ENCODE measurements around the gene PLAAT4.

PLAAT4 gene

GRCh38 chr11:63494975-63495374, 41.6 kb upstream of the PLAAT4 start:
- H2BK5ac ChIP-seq (ENCODE audit: low read depth, low read length, poor library complexity): no peak overlapping the region
- H4K12ac ChIP-seq (ENCODE audit: low read depth, low read length): no peak overlapping the region
- H3K4me1 ChIP-seq (ENCODE audit: control insufficient read depth in 1 of 2, insufficient read depth in 2 of 2, low read length in 2 of 2): peaks cover 3 to 6% of the 10 kb centered on the region in 2 experiments
- no peak overlapping the region for H2BK12ac ChIP-seq (ENCODE audit: low read length)
- H3K27me3 ChIP-seq (ENCODE audit: insufficient read depth, low read length): no peaks in the 10 kb centered on the region
- H3K79me2 ChIP-seq (ENCODE audit: control insufficient read depth, insufficient read depth, low read length, poor library complexity): peaks cover 3% of the 10 kb centered on the region
- H3K4me3 ChIP-seq (ENCODE audit: low read depth, low read length): no peak overlapping the region
- no peak overlapping the region for H3K23ac ChIP-seq (ENCODE audit: low read length)
- no peak overlapping the region for H2AK5ac ChIP-seq (ENCODE audit: low read length)
- H4K91ac ChIP-seq (ENCODE audit: low read depth, low read length): no peak overlapping the region
- no peak overlapping the region for H3K14ac ChIP-seq (ENCODE audit: low read length)
- no peak overlapping the region for H2AFZ ChIP-seq (ENCODE audit: insufficient read depth, low read length, poor library complexity)
- no peaks in the 10 kb centered on the region for H3K9me3 ChIP-seq (ENCODE audit: insufficient read depth, low read depth, low read length)
- no peak overlapping the region for H3K27ac ChIP-seq (ENCODE audit: low read depth, low read length)
- no peak overlapping the region for H3K4ac ChIP-seq (ENCODE audit: low read depth, low read length)
- H3K18ac ChIP-seq (ENCODE audit: low read length): no peak overlapping the region
- H3K9ac ChIP-seq (ENCODE audit: low read length): no peak overlapping the region
- no peak for DNase-seq
- WGBS (ENCODE audit: extremely low coverage, insufficient coverage, insufficient read length): no CpG with 5 or more reads among the region's 6 CpGs
- no peak overlapping the region for H4K8ac ChIP-seq (ENCODE audit: low read depth, low read length)
- no peak overlapping the region for H2BK120ac ChIP-seq (ENCODE audit: insufficient read depth, low read length, poor library complexity)
- H3K36me3 ChIP-seq (ENCODE audit: control insufficient read depth in 1 of 2, insufficient read depth in 2 of 2, low read length in 2 of 2): no peaks in the 10 kb centered on the region
- H3K79me1 ChIP-seq (ENCODE audit: low read length): peaks cover 11% of the 10 kb centered on the region
- H3K4me2 ChIP-seq (ENCODE audit: low read length): no peak overlapping the region

- H3K27me3 ChIP-seq (ENCODE audit: insufficient read depth, low read length): no peaks in the 10 kb centered on the region
- H3K9me3 ChIP-seq (ENCODE audit: insufficient read depth, low read depth, low read length): peaks cover 4% of the 10 kb centered on the region
- no peak overlapping the region for H3K9ac ChIP-seq (ENCODE audit: low read length)
- H3K36me3 ChIP-seq (ENCODE audit: control insufficient read depth in 1 of 2, insufficient read depth in 2 of 2, low read length in 2 of 2): no peaks in the 10 kb centered on the region
- no peaks in the 10 kb centered on the region for H3K4me1 ChIP-seq (ENCODE audit: control insufficient read depth in 1 of 2, insufficient read depth in 2 of 2, low read length in 2 of 2)
- H3K4ac ChIP-seq (ENCODE audit: low read depth, low read length): no peak overlapping the region
- H2AK5ac ChIP-seq (ENCODE audit: low read length): no peak overlapping the region
- H3K79me1 ChIP-seq (ENCODE audit: low read length): peaks cover under 1% of the 10 kb centered on the region
- no CpG with 5 or more reads among the region's 4 CpGs for WGBS (ENCODE audit: extremely low coverage, insufficient coverage, insufficient read length)
- H3K27ac ChIP-seq (ENCODE audit: low read depth, low read length): no peak overlapping the region
- no peak overlapping the region for H2BK120ac ChIP-seq (ENCODE audit: insufficient read depth, low read length, poor library complexity)
- no peaks in the 10 kb centered on the region for H3K79me2 ChIP-seq (ENCODE audit: control insufficient read depth, insufficient read depth, low read length, poor library complexity)
- H3K18ac ChIP-seq (ENCODE audit: low read length): no peak overlapping the region
- H3K23ac ChIP-seq (ENCODE audit: low read length): no peak overlapping the region
- H2BK5ac ChIP-seq (ENCODE audit: low read depth, low read length, poor library complexity): no peak overlapping the region
- no peak overlapping the region for H2BK12ac ChIP-seq (ENCODE audit: low read length)
- H3K4me3 ChIP-seq (ENCODE audit: low read depth, low read length): no peak overlapping the region
- H4K8ac ChIP-seq (ENCODE audit: low read depth, low read length): no peak overlapping the region
- no peak overlapping the region for H3K14ac ChIP-seq (ENCODE audit: low read length)
- no peak overlapping the region for H3K4me2 ChIP-seq (ENCODE audit: low read length)
- H2AFZ ChIP-seq (ENCODE audit: insufficient read depth, low read length, poor library complexity): no peak overlapping the region
- H4K12ac ChIP-seq (ENCODE audit: low read depth, low read length): no peak overlapping the region
- DNase-seq: no peak
- H4K91ac ChIP-seq (ENCODE audit: low read depth, low read length): no peak overlapping the region
Measured at GRCh38 chr11:63499874-63500273, 36.7 kb upstream of the PLAAT4 start.

GRCh38 chr11:63501236-63501635, 35.4 kb upstream of the PLAAT4 start:
- Histone ChIP-seq H3K4ac (ENCODE audit: low read depth, low read length) (no peak overlapping the region), H4K8ac (ENCODE audit: low read depth, low read length) (no peak overlapping the region), H3K23ac (ENCODE audit: low read length) (no peak overlapping the region), H3K27me3 (ENCODE audit: insufficient read depth, low read length) (no peaks in the 10 kb centered on the region), H3K79me1 (ENCODE audit: low read length) (peaks cover 2% of the 10 kb centered on the region), H2BK5ac (ENCODE audit: low read depth, low read length, poor library complexity) (no peak overlapping the region), H4K12ac (ENCODE audit: low read depth, low read length) (no peak overlapping the region), H3K4me3 (ENCODE audit: low read depth, low read length) (no peak overlapping the region), H3K18ac (ENCODE audit: low read length) (no peak overlapping the region), H3K9ac (ENCODE audit: low read length) (no peak overlapping the region), H3K36me3 (ENCODE audit: control insufficient read depth in 1 of 2, insufficient read depth in 2 of 2, low read length in 2 of 2) (no peaks in the 10 kb centered on the region), H3K4me2 (ENCODE audit: low read length) (no peak overlapping the region), H2BK12ac (ENCODE audit: low read length) (no peak overlapping the region), H3K4me1 (ENCODE audit: control insufficient read depth in 1 of 2, insufficient read depth in 2 of 2, low read length in 2 of 2) (peaks cover 5 to 7% of the 10 kb centered on the region in 2 experiments), H3K9me3 (ENCODE audit: insufficient read depth, low read depth, low read length) (peaks cover 4% of the 10 kb centered on the region), H4K91ac (ENCODE audit: low read depth, low read length) (no peak overlapping the region), H2AFZ (ENCODE audit: insufficient read depth, low read length, poor library complexity) (no peak overlapping the region), H3K79me2 (ENCODE audit: control insufficient read depth, insufficient read depth, low read length, poor library complexity) (peaks cover 1% of the 10 kb centered on the region), H3K14ac (ENCODE audit: low read length) (no peak overlapping the region), H2AK5ac (ENCODE audit: low read length) (no peak overlapping the region), H2BK120ac (ENCODE audit: insufficient read depth, low read length, poor library complexity) (no peak overlapping the region), H3K27ac (ENCODE audit: low read depth, low read length) (no peak overlapping the region)
- no CpG with 5 or more reads among the region's 1 CpG for WGBS (ENCODE audit: extremely low coverage, insufficient coverage, insufficient read length)
- no peak for DNase-seq

GRCh38 chr11:63502252-63502820, 34.3 kb upstream of the PLAAT4 start:
- Histone ChIP-seq H3K9me3 (ENCODE audit: insufficient read depth, low read depth, low read length) (peaks cover 4% of the 10 kb centered on the region), H3K4me3 (ENCODE audit: low read depth, low read length) (no peak overlapping the region), H2BK120ac (ENCODE audit: insufficient read depth, low read length, poor library complexity) (no peak overlapping the region), H2BK12ac (ENCODE audit: low read length) (no peak overlapping the region), H3K9ac (ENCODE audit: low read length) (no peak overlapping the region), H3K23ac (ENCODE audit: low read length) (no peak overlapping the region), H3K79me2 (ENCODE audit: control insufficient read depth, insufficient read depth, low read length, poor library complexity) (peaks cover 1% of the 10 kb centered on the region), H3K4me2 (ENCODE audit: low read length) (no peak overlapping the region), H2AFZ (ENCODE audit: insufficient read depth, low read length, poor library complexity) (no peak overlapping the region), H3K36me3 (ENCODE audit: control insufficient read depth in 1 of 2, insufficient read depth in 2 of 2, low read length in 2 of 2) (no peaks in the 10 kb centered on the region), H3K27ac (ENCODE audit: low read depth, low read length) (no peak overlapping the region), H2AK5ac (ENCODE audit: low read length) (no peak overlapping the region), H3K79me1 (ENCODE audit: low read length) (peaks cover 4% of the 10 kb centered on the region), H2BK5ac (ENCODE audit: low read depth, low read length, poor library complexity) (no peak overlapping the region), H4K8ac (ENCODE audit: low read depth, low read length) (no peak overlapping the region), H3K4ac (ENCODE audit: low read depth, low read length) (no peak overlapping the region), H3K4me1 (ENCODE audit: control insufficient read depth in 1 of 2, insufficient read depth in 2 of 2, low read length in 2 of 2) (peaks cover 9 to 16% of the 10 kb centered on the region in 2 experiments), H4K91ac (ENCODE audit: low read depth, low read length) (no peak overlapping the region), H3K14ac (ENCODE audit: low read length) (no peak overlapping the region), H3K18ac (ENCODE audit: low read length) (no peak overlapping the region), H4K12ac (ENCODE audit: low read depth, low read length) (no peak overlapping the region), H3K27me3 (ENCODE audit: insufficient read depth, low read length) (no peaks in the 10 kb centered on the region)
- WGBS (ENCODE audit: extremely low coverage, insufficient coverage, insufficient read length): no CpG with 5 or more reads among the region's 2 CpGs
- no peak for DNase-seq

Data from trophoblast cell (in vitro differentiated cells and primary cell).